GM18505 (cell line): ENCODE results near the gene CCL24.
"Not testable (repeated sequence)": the region's sequence is repeated elsewhere in the genome, so short reads cannot be mapped to it uniquely, and the experiment has no call there.

Source experiments
- ATAC-seq: cut with Tn5 transposase; IDR thresholded peaks from one replicate; pipeline ENCODE4 v1.9.1; 2021; ENCODE audit not compliant: unreplicated experiment
- POLR2A ChIP-seq: IDR thresholded peaks from 4 replicates; pipeline ENCODE4 v1.6.1; 2011; ENCODE audit warnings: borderline replicate concordance; ENCODE audit not compliant: insufficient read depth, insufficient read length; ENCODE audit errors: extremely low read depth

CCL24 gene

DNA sequence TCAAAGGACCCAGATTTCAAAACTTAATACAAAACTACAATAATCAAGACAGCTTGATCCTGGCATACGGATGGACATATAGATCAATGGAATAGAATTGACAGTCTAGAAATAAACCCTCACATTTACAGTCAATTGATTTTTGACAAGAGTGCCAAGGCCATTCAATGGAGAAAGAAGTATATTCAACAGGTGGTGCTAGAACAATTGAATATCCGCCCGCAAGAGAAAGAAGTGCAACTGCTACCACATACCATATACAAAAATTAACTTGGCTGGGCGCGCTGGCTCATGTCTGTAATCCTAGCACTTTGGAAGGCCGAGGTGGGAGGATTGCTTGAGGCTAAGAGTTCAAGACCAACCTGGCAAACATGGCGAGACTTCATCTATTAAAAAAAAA is 23.2 kb upstream of the CCL24 start:
- no peak for ATAC-seq
- TF ChIP-seq POLR2A, result no peak

- TF ChIP-seq POLR2A, result no peak
Measured at GRCh38 chr7:75835688-75836285, 22.2 kb upstream of the CCL24 start.

DNA sequence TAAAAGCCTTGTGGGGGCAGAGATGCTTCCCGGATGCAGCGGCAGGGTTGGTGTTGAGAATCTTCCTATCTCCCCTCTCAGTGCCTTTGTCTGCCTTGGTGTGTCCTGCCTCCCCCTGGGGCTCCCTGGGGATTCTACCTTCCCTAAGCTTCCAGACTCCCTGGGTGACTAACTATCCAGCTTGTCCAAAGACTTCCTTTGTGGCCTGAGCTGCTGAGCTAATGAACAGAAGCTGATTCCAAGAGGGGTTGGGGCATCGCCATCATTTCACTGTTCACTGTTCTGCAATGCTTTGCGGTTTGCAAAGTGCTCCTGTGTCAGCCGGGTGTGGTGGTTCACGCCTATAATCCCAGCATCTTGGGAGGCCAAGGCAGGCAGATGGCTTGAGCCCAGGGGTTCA is 20.1 kb upstream of the CCL24 start:
- ATAC-seq, result not testable (repeated sequence)

More at GRCh38 chr7:75835688-75836285, 22.2 kb upstream of the CCL24 start:
- no peak for ATAC-seq

DNA sequence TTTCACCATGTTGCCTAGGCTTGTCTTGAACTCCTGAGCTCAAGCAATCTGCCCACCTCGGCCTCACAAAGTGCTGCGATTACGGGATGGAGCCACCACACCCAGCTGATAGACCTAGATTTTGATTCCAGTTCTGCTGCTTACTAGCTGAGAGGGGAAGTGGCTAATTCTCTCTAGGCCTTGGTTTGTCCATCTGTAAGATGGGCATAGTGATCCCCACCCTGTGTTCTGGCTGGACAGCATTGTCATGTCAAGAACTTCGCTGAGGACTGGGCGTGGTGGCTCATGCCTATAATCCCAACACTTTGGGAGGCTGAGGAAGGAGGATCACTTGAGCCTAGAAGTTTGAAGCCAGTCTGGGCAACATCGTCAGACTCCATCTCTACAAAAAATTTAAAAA is 17.4 kb upstream of the CCL24 start:
- no peak for ATAC-seq
- no peak for TF ChIP-seq POLR2A

DNA sequence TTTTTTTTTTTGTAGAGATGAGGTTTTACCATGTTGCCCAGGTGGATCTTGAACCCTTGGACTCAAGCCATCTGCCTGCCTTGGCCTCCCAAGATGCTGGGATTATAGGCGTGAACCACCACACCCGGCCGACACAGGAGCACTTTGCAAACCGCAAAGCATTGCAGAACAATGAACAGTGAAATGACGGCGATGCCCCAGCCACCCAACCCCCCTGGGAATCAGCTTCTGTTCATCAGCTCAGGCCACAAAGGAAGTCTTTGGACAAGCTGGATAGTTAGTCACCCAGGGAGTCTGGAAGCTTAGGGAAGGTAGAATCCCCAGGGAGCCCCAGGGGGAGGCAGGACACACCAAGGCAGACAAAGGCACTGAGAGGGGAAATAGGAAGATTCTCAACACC is 16.1 kb upstream of the CCL24 start:
- ATAC-seq, result not testable (repeated sequence)

DNA sequence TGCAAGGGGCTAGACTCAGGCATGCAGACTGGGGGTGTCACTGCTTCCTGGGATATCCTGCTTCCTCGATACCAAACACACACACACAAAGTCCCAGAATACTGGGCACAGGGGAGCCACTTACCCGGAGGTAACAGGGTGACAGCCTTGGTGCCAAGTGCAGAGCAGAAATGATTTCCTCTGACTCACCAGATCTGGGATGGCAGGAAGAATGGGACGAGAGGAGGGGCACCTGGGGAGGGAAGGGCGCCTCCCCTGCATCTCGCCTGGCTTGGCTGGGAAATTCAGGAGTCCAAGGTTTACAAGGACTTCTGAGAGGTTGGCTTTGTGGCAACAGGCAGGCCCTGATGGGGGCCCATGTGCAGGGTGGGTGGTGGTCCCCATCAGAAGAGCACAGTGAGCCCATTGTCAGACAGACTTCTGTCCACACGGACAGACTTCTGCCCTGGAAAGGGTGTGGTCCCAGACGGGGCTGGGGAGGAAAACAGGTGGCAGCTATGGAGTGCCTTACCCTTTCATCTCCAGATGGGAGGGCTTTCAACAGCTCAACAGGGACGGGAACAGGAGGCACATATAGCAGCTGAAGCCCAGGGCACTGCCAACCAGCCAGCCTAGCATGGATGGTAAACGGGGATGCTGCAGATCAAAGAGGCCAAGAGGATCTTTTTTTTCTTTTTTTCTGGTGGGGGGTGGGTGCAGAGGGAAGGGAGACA is 9.7 kb upstream of the CCL24 start:
- TF ChIP-seq POLR2A, result no peak
- no peak for ATAC-seq

DNA sequence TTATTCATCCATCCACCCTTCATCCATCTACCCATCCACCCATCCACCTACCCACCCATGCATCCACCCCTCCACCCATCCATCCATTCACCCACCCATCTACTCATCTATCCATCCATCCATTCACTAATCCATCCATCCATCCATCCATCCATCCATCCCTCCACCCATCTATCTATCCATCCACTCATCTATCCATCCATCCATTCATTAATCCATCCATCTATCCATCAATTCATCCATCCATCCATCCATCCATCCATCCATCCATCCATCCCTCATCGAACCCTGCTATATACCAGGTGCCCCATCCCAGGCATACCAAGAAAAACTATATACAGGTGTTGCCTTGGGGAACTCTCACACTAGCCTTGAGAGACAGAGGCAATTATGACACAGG is 7.1 kb upstream of the CCL24 start:
- ATAC-seq, result no peak
- TF ChIP-seq POLR2A, result no peak

- no peak for ATAC-seq
- TF ChIP-seq POLR2A, result no peak
Measured at GRCh38 chr7:75819711-75820110, 6.1 kb upstream of the CCL24 start.

GRCh38 chr7:75818472-75818871 is 4.9 kb upstream of the CCL24 start:
- TF ChIP-seq POLR2A, result no peak
- ATAC-seq, result no peak

- ATAC-seq, result no peak
- TF ChIP-seq POLR2A, result no peak
Measured at GRCh38 chr7:75817116-75817515, 3.5 kb upstream of the CCL24 start.

- ATAC-seq, result no peak
- TF ChIP-seq POLR2A, result no peak
Measured at GRCh38 chr7:75815418-75816064, 1.9 kb upstream of the CCL24 start.

- ATAC-seq, result no peak
- no peak for TF ChIP-seq POLR2A
Measured at GRCh38 chr7:75814407-75814947, 871 bp upstream of the CCL24 start.

- no peak for ATAC-seq
- TF ChIP-seq POLR2A, result no peak
Measured at GRCh38 chr7:75813084-75813483, 522 bp downstream of the CCL24 start.

- no peak for TF ChIP-seq POLR2A
- ATAC-seq, result no peak
Measured at GRCh38 chr7:75811894-75812678, 1.5 kb downstream of the CCL24 start.

- ATAC-seq, result no peak
- no peak for TF ChIP-seq POLR2A
Measured at GRCh38 chr7:75809396-75809795, 4.2 kb downstream of the CCL24 start.
